Measurements from ENCODE around the gene EXOSC5. TPM values are rescaled to one million over a fixed set of nuclear protein-coding genes. Genes with fewer than 3 reads are reported as not detected.

Gene EXOSC5
- total and polyA plus RNA-seq, 10 of the 15 experiments (the other 5 are each of a cell fraction or from before 2014, with no cell fraction given), result 15.8 to 123 (median 52.7) TPM

DNA sequence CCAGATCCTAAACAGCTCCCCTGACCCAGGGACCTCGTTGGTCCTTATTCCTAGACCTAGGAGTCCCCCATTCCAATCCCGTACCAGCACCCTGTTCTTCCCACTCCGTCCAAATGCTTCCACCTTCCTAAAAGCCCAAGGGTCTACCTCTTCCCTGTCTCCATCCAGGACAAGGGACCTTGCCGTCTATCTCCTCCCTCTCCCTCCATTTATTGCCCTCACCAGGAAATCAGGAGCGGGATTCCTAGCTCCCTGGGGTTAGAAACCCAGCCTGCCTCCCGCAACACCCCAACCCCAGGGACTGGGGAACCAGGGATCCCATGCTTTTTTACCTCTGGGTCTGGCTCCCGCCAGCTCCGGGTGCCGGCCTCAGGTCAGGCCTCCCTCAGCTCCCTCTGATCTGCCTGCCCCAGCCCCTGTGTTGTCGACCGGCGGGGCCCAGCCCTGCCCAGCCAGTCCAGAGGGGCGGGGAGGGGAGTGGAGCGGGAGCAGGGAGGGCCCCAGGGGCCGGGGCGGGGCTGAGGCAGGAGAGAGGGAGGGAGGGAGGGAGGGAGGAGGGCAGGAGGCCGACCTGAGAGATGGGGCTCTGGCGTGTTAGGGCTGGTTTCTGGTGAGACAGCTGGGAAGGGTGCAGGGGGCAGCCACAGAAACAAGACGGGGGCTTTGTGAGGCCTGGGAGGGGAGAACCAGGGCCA, 29.9 kb upstream of the EXOSC5 start, which contains the start of gene B3GNT8:
B3GNT8 (minus strand) TSS at position 423 of the 695 bp plus-strand sequence. CDS start 596 bp downstream, outside the sequence.
- no peaks in the 10 kb centered on the region for H3K27me3 ChIP-seq (replicated peaks in 1 of 2; ENCODE audit: control insufficient read depth in 2 of 2, insufficient read depth in 2 of 2, low read length in 1 of 2)
- no peaks in the 10 kb centered on the region for H3K9me3 ChIP-seq (replicated peaks; ENCODE audit: control insufficient read depth, insufficient read depth, low read length)
- H2AFZ ChIP-seq (ENCODE audit: control insufficient read depth, low read depth, low read length), result peak within 1 kb of the TSS; percentile 17; the same call in 1 of the 2 replicates
- TF ChIP-seq EGR1 (IDR thresholded peaks at IDR 0.05; ENCODE audit: borderline replicate concordance in 1 of 2, low read depth in 2 of 2, low read length in 2 of 2), result 0 out of 3 replicates have a peak, but pooled peaks of 1 of the 2 experiments have one; percentile 1
- TF ChIP-seq POLR2A (IDR thresholded peaks at IDR 0.05; ENCODE audit: low read depth, low read length), result peak; percentile 60
- no peak for TF ChIP-seq RUNX3 (IDR thresholded peaks at IDR 0.05; ENCODE audit: low read length)
- FAIRE-seq (no peak), ATAC-seq (peak; percentile 85), DNase-seq (ENCODE audit: low read depth, low spot score) (no peak)
- POLR2A ChIA-PET, result no interaction called here
- peaks cover 7 to 17% of the 10 kb centered on the region in 2 experiments for H3K36me3 ChIP-seq (ENCODE audit: control insufficient read depth in 2 of 2, insufficient read depth in 2 of 2, low read length in 1 of 2)
- H3K79me2 ChIP-seq (ENCODE audit: control insufficient read depth, insufficient read depth, low read length), result no peaks in the 10 kb centered on the region; the same call in 1 of the 2 replicates
- H3K27ac ChIP-seq (ENCODE audit: control insufficient read depth, insufficient read depth), result peak within 1 kb of the TSS; percentile 67
- 52% methylated on average over 8 of the region's 19 CpGs for WGBS (ENCODE audit: insufficient coverage, insufficient replicate concordance, low lambda C conversion rate, missing lambda C conversion rate)
- RAD21 ChIA-PET (ENCODE audit: unreplicated experiment), result interaction anchor here (0.6 kb wide), 2 partner anchors 13 to 19 kb away, joined by 3 to 4 read pairs; partner anchors contain the start of gene DMAC2
- peak within 1 kb of the TSS; percentile 69 for H3K9ac ChIP-seq (ENCODE audit: control insufficient read depth, insufficient read depth, low read length)
- H3K4me2 ChIP-seq (ENCODE audit: control insufficient read depth, insufficient read depth), result peak within 1 kb of the TSS; percentile 52
- CTCF ChIA-PET, result interaction anchor here (1.0 kb wide), 1 partner anchor 22 kb away, joined by 3 read pairs; no protein-coding TSS in a partner anchor
- SMC1A ChIA-PET (ENCODE audit: uncharacterized antibody, unreplicated experiment), result no interaction called here
- H3K4me1 ChIP-seq (ENCODE audit: control insufficient read depth, insufficient read depth, low read length), result peaks cover 9% of the 10 kb centered on the region
- H4K20me1 ChIP-seq (ENCODE audit: control insufficient read depth, insufficient read depth), result no peaks in the 10 kb centered on the region; the same call in 1 of the 2 replicates
- peak within 1 kb of the TSS; percentile 32; the same call in 1 of the 2 replicates for H3K4me3 ChIP-seq
- no TSS peak for BruUV-seq (replicated peaks)
- intact Hi-C loops (cut with micrococcal nuclease; ENCODE audit: unreplicated experiment), result no loop called here
- in situ Hi-C loops (cut with MboI), result no loop called here

DNA sequence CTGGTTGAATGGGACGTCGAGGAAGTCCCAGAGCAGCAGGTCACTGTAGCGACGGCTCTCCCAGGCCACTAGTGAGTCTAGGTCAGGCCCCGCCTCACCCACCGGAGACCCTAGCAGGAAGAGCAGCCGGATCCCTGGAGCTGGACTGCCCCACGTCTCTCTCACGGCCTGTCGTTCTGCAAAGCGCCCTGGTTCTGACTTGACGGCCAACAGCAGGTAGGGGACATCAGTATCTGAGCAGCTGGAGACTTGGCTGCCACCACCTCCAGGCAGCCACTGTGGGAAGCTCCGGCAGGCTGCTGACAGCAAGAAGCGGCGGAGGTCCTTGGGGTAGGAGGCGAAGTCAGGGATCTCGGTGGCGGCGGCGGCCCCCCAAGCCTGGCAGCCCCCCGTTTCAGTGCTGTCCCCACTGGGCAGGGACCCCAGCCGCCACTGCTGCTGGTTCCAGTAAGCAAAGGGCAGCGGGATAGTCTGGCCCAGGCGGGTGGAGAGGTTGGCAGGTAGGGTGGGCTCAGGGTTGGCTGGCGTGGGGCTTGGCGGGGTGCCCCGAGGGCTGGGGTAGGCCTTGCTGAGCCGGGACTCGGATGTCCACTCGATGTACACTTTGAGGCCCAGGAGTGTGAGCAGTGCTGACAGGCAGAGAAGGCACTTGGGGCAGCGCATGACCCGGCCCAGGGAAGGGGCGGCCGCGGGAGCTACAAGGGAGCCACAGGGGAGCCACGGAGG, 29.1 kb upstream of the EXOSC5 start:
- CTCF ChIA-PET, result interaction anchor here (1.0 kb wide), 1 partner anchor 22 kb away, joined by 3 read pairs; no protein-coding TSS in a partner anchor
- no peaks in the 10 kb centered on the region; the same call in 1 of the 2 replicates for H4K20me1 ChIP-seq (ENCODE audit: control insufficient read depth, insufficient read depth)
- no TSS peak for BruUV-seq (replicated peaks)
- H3K4me1 ChIP-seq (ENCODE audit: control insufficient read depth, insufficient read depth, low read length), result peaks cover 9% of the 10 kb centered on the region
- in situ Hi-C loops (cut with MboI), result no loop called here
- RAD21 ChIA-PET (ENCODE audit: unreplicated experiment), result no interaction called here
- no peaks in the 10 kb centered on the region; the same call in 1 of the 2 replicates for H3K79me2 ChIP-seq (ENCODE audit: control insufficient read depth, insufficient read depth, low read length)
- no peak overlapping the region for H3K27ac ChIP-seq (ENCODE audit: control insufficient read depth, insufficient read depth)
- H3K9me3 ChIP-seq (replicated peaks; ENCODE audit: control insufficient read depth, insufficient read depth, low read length), result no peaks in the 10 kb centered on the region
- TF ChIP-seq SMC3 (IDR thresholded peaks at IDR 0.05; ENCODE audit: borderline replicate concordance, low read length), result no peak
- no peak for TF ChIP-seq CHD4 (IDR thresholded peaks at IDR 0.05)
- TF ChIP-seq KAT2A (conservative IDR thresholded peaks at IDR 0.05; ENCODE audit: control insufficient read depth, low read depth, low read length), result no peak
- TF ChIP-seq KDM1A (IDR thresholded peaks at IDR 0.05; ENCODE audit: borderline replicate concordance), result no peak
- TF ChIP-seq SIN3A (IDR thresholded peaks at IDR 0.05; ENCODE audit: low read depth, low read length), result no peak
- no peak for TF ChIP-seq SRF (IDR thresholded peaks at IDR 0.05; ENCODE audit: low read depth in 2 of 2, low read length in 2 of 2)
- TF ChIP-seq, protein P1, sequence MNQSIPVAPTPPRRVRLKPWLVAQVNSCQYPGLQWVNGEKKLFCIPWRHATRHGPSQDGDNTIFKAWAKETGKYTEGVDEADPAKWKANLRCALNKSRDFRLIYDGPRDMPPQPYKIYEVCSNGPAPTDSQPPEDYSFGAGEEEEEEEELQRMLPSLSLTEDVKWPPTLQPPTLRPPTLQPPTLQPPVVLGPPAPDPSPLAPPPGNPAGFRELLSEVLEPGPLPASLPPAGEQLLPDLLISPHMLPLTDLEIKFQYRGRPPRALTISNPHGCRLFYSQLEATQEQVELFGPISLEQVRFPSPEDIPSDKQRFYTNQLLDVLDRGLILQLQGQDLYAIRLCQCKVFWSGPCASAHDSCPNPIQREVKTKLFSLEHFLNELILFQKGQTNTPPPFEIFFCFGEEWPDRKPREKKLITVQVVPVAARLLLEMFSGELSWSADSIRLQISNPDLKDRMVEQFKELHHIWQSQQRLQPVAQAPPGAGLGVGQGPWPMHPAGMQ (IDR thresholded peaks at IDR 0.05; ENCODE audit: borderline replicate concordance), result no peak
- no peak for TF ChIP-seq HDGF (IDR thresholded peaks at IDR 0.05)
- TF ChIP-seq TCF7 (IDR thresholded peaks at IDR 0.05; ENCODE audit: borderline replicate concordance), result no peak
- DNase-seq (ENCODE audit: low read depth, low spot score) (no peak), ATAC-seq (no peak), FAIRE-seq (no peak)
- H3K4me2 ChIP-seq (ENCODE audit: control insufficient read depth, insufficient read depth), result peak overlapping the region; percentile 31; the same call in 1 of the 2 replicates
- WGBS (ENCODE audit: insufficient coverage, insufficient replicate concordance, low lambda C conversion rate, missing lambda C conversion rate), result 97% methylated on average over 35 of the region's 36 CpGs
- no peak overlapping the region for H3K4me3 ChIP-seq
- H3K27me3 ChIP-seq (replicated peaks in 1 of 2; ENCODE audit: control insufficient read depth in 2 of 2, insufficient read depth in 2 of 2, low read length in 1 of 2), result no peaks in the 10 kb centered on the region
- POLR2A ChIA-PET, result no interaction called here
- intact Hi-C loops (cut with micrococcal nuclease; ENCODE audit: unreplicated experiment), result no loop called here
- H2AFZ ChIP-seq (ENCODE audit: control insufficient read depth, low read depth, low read length), result no peak overlapping the region
- H3K9ac ChIP-seq (ENCODE audit: control insufficient read depth, insufficient read depth, low read length), result no peak overlapping the region
- SMC1A ChIA-PET (ENCODE audit: uncharacterized antibody, unreplicated experiment), result no interaction called here
- peaks cover 4 to 13% of the 10 kb centered on the region in 2 experiments for H3K36me3 ChIP-seq (ENCODE audit: control insufficient read depth in 2 of 2, insufficient read depth in 2 of 2, low read length in 1 of 2)

All from GM12878 (cell line).